SK-N-SH treated with all-trans-retinoic acid at 6 μM for 48 hours (cell line): Measurements from ENCODE around the gene KREMEN2.

Source experiments
- ATAC-seq: fragments of 200-7000 bp; cut with Tn5 transposase; 3 replicates; pipeline ENCODE4 v1.9.1; 2020; ENCODE audit warnings: mild to moderate bottlenecking, moderate library complexity
- ARNTL ChIP-seq: fragments of 450-650 bp; formaldehyde crosslinking; IDR thresholded peaks from 2 replicates; pipeline ENCODE4 v1.5.0; 2020; ENCODE audit warnings: low read depth, mild to moderate bottlenecking, moderate library complexity, borderline replicate concordance
- BACH2 ChIP-seq: fragments of 250-450 bp; sonication (Bioruptor Pico); IDR thresholded peaks from 2 replicates; pipeline ENCODE4 v1.9.0; 2021; ENCODE audit warnings: mild to moderate bottlenecking, borderline replicate concordance
- CREB5 ChIP-seq: fragments of 250-450 bp; sonication (Bioruptor Pico); IDR thresholded peaks from 2 replicates; pipeline ENCODE4 v1.5.1; 2020; ENCODE audit warnings: low read depth, mild to moderate bottlenecking, moderate library complexity
- CSDC2 ChIP-seq: fragments of 250-450 bp; sonication (Bioruptor Pico); IDR thresholded peaks from 2 replicates; pipeline ENCODE4 v1.5.0; 2020; ENCODE audit warnings: mild to moderate bottlenecking, moderate library complexity
- CSRNP3 ChIP-seq: fragments of 250-450 bp; sonication (Bioruptor Pico); IDR thresholded peaks from 2 replicates; pipeline ENCODE4 v1.5.1; 2021; ENCODE audit warnings: mild to moderate bottlenecking, moderate library complexity
- ESRRG ChIP-seq: fragments of 250-450 bp; sonication (Bioruptor Pico); IDR thresholded peaks from 2 replicates; pipeline ENCODE4 v1.6.1; 2021; ENCODE audit warnings: mild to moderate bottlenecking
- GLIS3 ChIP-seq: fragments of 250-450 bp; sonication (Bioruptor Pico); IDR thresholded peaks from 2 replicates; pipeline ENCODE4 v1.5.0; 2020; ENCODE audit warnings: mild to moderate bottlenecking, moderate library complexity
- ISL1 ChIP-seq: fragments of 250-450 bp; sonication (Bioruptor Pico); IDR thresholded peaks from 2 replicates; pipeline ENCODE4 v2.1.2; 2022; ENCODE audit warnings: mild to moderate bottlenecking, moderate library complexity
- OSR1 ChIP-seq: fragments of 250-450 bp; sonication (Bioruptor Pico); IDR thresholded peaks from 2 replicates; pipeline ENCODE4 v1.8.0; 2022; ENCODE audit warnings: moderate library complexity, mild to moderate bottlenecking, inconsistent platforms
- POU6F1 ChIP-seq: fragments of 250-450 bp; sonication (Bioruptor Pico); IDR thresholded peaks from 2 replicates; pipeline ENCODE4 v1.8.0; 2021; ENCODE audit warnings: low read depth, mild to moderate bottlenecking, moderate library complexity, borderline replicate concordance
- PPARA ChIP-seq: fragments of 250-450 bp; sonication (Bioruptor Pico); IDR thresholded peaks from 2 replicates; pipeline ENCODE4 v1.5.0; 2020; ENCODE audit warnings: mild to moderate bottlenecking, borderline replicate concordance
- SNAI2 ChIP-seq: fragments of 250-450 bp; sonication (Bioruptor Pico); IDR thresholded peaks from 2 replicates; pipeline ENCODE4 v1.5.0; 2020; ENCODE audit warnings: mild to moderate bottlenecking, moderate library complexity
- TCF4 ChIP-seq: fragments of 250-450 bp; sonication (Bioruptor Pico); IDR thresholded peaks from 2 replicates; pipeline ENCODE4 v1.8.0; 2021; ENCODE audit warnings: mild to moderate bottlenecking, moderate library complexity, borderline replicate concordance
- TOX ChIP-seq: fragments of 250-450 bp; sonication (Bioruptor Pico); IDR thresholded peaks from 2 replicates; pipeline ENCODE4 v1.8.0; 2021; ENCODE audit warnings: mild to moderate bottlenecking, moderate library complexity, borderline replicate concordance
- TSHZ2 ChIP-seq: fragments of 250-450 bp; sonication (Bioruptor Pico); IDR thresholded peaks from 2 replicates; pipeline ENCODE4 v1.5.0; 2020; ENCODE audit warnings: mild to moderate bottlenecking, moderate library complexity
- ZC3H10 ChIP-seq: fragments of 250-450 bp; sonication (Bioruptor Pico); IDR thresholded peaks from 2 replicates; pipeline ENCODE4 v1.5.1; 2021; ENCODE audit warnings: mild to moderate bottlenecking, moderate library complexity
- ZFP3 ChIP-seq: fragments of 250-450 bp; sonication (Bioruptor Pico); IDR thresholded peaks from 2 replicates; pipeline ENCODE4 v1.5.0; 2020; ENCODE audit warnings: mild to moderate bottlenecking, moderate library complexity
- ZFP30 ChIP-seq: fragments of 450-650 bp; formaldehyde crosslinking; IDR thresholded peaks from 2 replicates; pipeline ENCODE4 v1.5.0; 2022; ENCODE audit warnings: mild to moderate bottlenecking, moderate library complexity
- ZNF565 ChIP-seq: fragments of 450-650 bp; formaldehyde crosslinking; conservative IDR thresholded peaks from 2 replicates; pipeline ENCODE4 v1.5.0; 2020; ENCODE audit warnings: low read depth, mild to moderate bottlenecking, moderate library complexity
- ZNF70 ChIP-seq: fragments of 450-650 bp; formaldehyde crosslinking; IDR thresholded peaks from 2 replicates; pipeline ENCODE4 v1.5.0; 2020; ENCODE audit warnings: mild to moderate bottlenecking, moderate library complexity
- ZNF8 ChIP-seq: fragments of 450-650 bp; formaldehyde crosslinking; IDR thresholded peaks from 2 replicates; pipeline ENCODE4 v1.5.0; 2020; ENCODE audit warnings: mild to moderate bottlenecking, moderate library complexity

The KREMEN2 gene

GRCh38 chr16:3013491-3013951, 49.4 kb downstream of the KREMEN2 start:
- ATAC-seq = no peak; the same call in 2 of the 3 replicates
- TF ChIP-seq POU6F1 (CRISPR knock-in tag) = no peak
- no peak for TF ChIP-seq TCF4 (CRISPR knock-in tag)
- no peak for TF ChIP-seq OSR1 (CRISPR knock-in tag)
- TF ChIP-seq CSRNP3 (CRISPR knock-in tag) = no peak
- no peak for TF ChIP-seq GLIS3 (CRISPR knock-in tag)
- no peak for TF ChIP-seq ESRRG (CRISPR knock-in tag)
- TF ChIP-seq PPARA (CRISPR knock-in tag) = no peak
- no peak for TF ChIP-seq ZNF70 (CRISPR knock-in tag)
- no peak for TF ChIP-seq CREB5 (CRISPR knock-in tag)
- TF ChIP-seq ZFP3 = no peak
- no peak for TF ChIP-seq ARNTL (CRISPR knock-in tag)
- TF ChIP-seq TOX (CRISPR knock-in tag) = no peak
- no peak for TF ChIP-seq SNAI2 (CRISPR knock-in tag)
- TF ChIP-seq ISL1 (CRISPR knock-in tag) = no peak
- no peak for TF ChIP-seq ZNF8 (CRISPR knock-in tag)
- TF ChIP-seq CSDC2 (CRISPR knock-in tag) = no peak
- no peak for TF ChIP-seq ZNF565 (CRISPR knock-in tag)
- TF ChIP-seq TSHZ2 (CRISPR knock-in tag) = no peak

- TF ChIP-seq CSDC2 (CRISPR knock-in tag) (no peak), TCF4 (CRISPR knock-in tag) (no peak), ZNF8 (CRISPR knock-in tag) (no peak)
- ATAC-seq = no peak
These were observed 50.1 kb downstream of the KREMEN2 start for GRCh38 chr16:3013998-3014690.

GRCh38 chr16:3014971-3015370, 50.9 kb downstream of the KREMEN2 start:
- no peak for TF ChIP-seq OSR1 (CRISPR knock-in tag)
- TF ChIP-seq ZFP30 (CRISPR knock-in tag) = no peak
- no peak for TF ChIP-seq ZNF8 (CRISPR knock-in tag)
- no peak for TF ChIP-seq SNAI2 (CRISPR knock-in tag)
- no peak for TF ChIP-seq GLIS3 (CRISPR knock-in tag)
- no peak for TF ChIP-seq ZFP3
- no peak for TF ChIP-seq PPARA (CRISPR knock-in tag)
- TF ChIP-seq ZNF70 (CRISPR knock-in tag) = no peak
- TF ChIP-seq ZC3H10 = no peak
- no peak for TF ChIP-seq ZNF565 (CRISPR knock-in tag)
- TF ChIP-seq ESRRG (CRISPR knock-in tag) = no peak
- TF ChIP-seq ISL1 (CRISPR knock-in tag) = no peak
- no peak for TF ChIP-seq TSHZ2 (CRISPR knock-in tag)
- TF ChIP-seq BACH2 (CRISPR knock-in tag) = no peak
- TF ChIP-seq TCF4 (CRISPR knock-in tag) = no peak
- ATAC-seq = no peak
